MM.1S (cell line): Measurements from ENCODE around the gene PLIN4.

Source experiments
- DNase-seq: peaks from one replicate; pipeline ENCODE4 v3.0.0-alpha.2; 2015
- H2AFZ ChIP-seq: fragments of 300-600 bp; sonication (generic); 2 replicates; pipeline ENCODE4 v1.6.0; 2016; ENCODE audit warnings: antibody characterized with exemption, low read length
- H3F3A ChIP-seq: fragments of 300-600 bp; sonication (generic); 2 replicates; pipeline ENCODE4 v1.6.1; 2016; ENCODE audit warnings: mild to moderate bottlenecking, antibody characterized with exemption, low read length, moderate library complexity, mixed read lengths; ENCODE audit not compliant: insufficient read depth
- H3K27ac ChIP-seq: fragments of 300-600 bp; sonication (generic); 2 replicates; pipeline ENCODE4 v1.5.1; 2016; ENCODE audit warnings: mild to moderate bottlenecking, low read length
- H3K27me3 ChIP-seq: fragments of 300-600 bp; sonication (generic); replicated peaks from 2 replicates; pipeline ENCODE4 v1.6.0; 2016; ENCODE audit warnings: low read length; ENCODE audit not compliant: insufficient read depth
- H3K36me3 ChIP-seq: fragments of 300-600 bp; sonication (generic); replicated peaks from 2 replicates; pipeline ENCODE4 v1.6.1; 2016; ENCODE audit warnings: mild to moderate bottlenecking, low read length, mixed read lengths; ENCODE audit not compliant: insufficient read depth
- H3K4me1 ChIP-seq: fragments of 300-600 bp; sonication (generic); 2 replicates; pipeline ENCODE4 v1.6.1; 2016; ENCODE audit warnings: low read length, mixed read lengths
- H3K4me2 ChIP-seq: fragments of 300-600 bp; sonication (generic); 2 replicates; pipeline ENCODE4 v1.6.0; 2016; ENCODE audit warnings: low read depth, low read length
- H3K4me3 ChIP-seq: fragments of 300-600 bp; sonication (generic); 2 replicates; pipeline ENCODE4 v1.5.1; 2016; ENCODE audit warnings: low read length, mixed read lengths
- H3K79me2 ChIP-seq: fragments of 300-600 bp; sonication (generic); 2 replicates; pipeline ENCODE4 v1.6.1; 2016; ENCODE audit warnings: mixed run types, low read length, mixed read lengths
- H3K9ac ChIP-seq: fragments of 300-600 bp; sonication (generic); 2 replicates; pipeline ENCODE4 v1.6.1; 2016; ENCODE audit warnings: low read length, mixed read lengths
- H3K9me2 ChIP-seq: fragments of 300-600 bp; sonication (generic); replicated peaks from 2 replicates; pipeline ENCODE4 v1.6.1; 2016; ENCODE audit warnings: mild to moderate bottlenecking, low read length, mixed read lengths; ENCODE audit not compliant: insufficient read depth
- H3K9me3 ChIP-seq: fragments of 300-600 bp; sonication (generic); replicated peaks from 2 replicates; pipeline ENCODE4 v1.6.1; 2016; ENCODE audit warnings: mild to moderate bottlenecking, low read length, mixed read lengths; ENCODE audit not compliant: insufficient read depth
- H4K20me1 ChIP-seq: fragments of 300-600 bp; sonication (generic); 2 replicates; pipeline ENCODE4 v1.6.1; 2016; ENCODE audit warnings: mild to moderate bottlenecking, low read length, moderate library complexity, mixed read lengths; ENCODE audit not compliant: insufficient read depth
- EZH2 ChIP-seq: fragments of 300-600 bp; sonication (generic); optimal IDR thresholded peaks from 2 replicates; pipeline ENCODE3; 2017; ENCODE audit warnings: low read depth, mild to moderate bottlenecking, antibody characterized with exemption, low read length, mixed read lengths
- EZH2phosphoT487 ChIP-seq: fragments of 300-600 bp; sonication (generic); IDR thresholded peaks from 2 replicates; pipeline ENCODE4 v1.6.1; 2018; ENCODE audit warnings: antibody characterized with exemption, low read length
- TF ChIP-seq, protein P1 (sequence below): fragments of 300-600 bp; sonication (generic); IDR thresholded peaks from 2 replicates; pipeline ENCODE4 v1.5.1; 2016; ENCODE audit warnings: antibody characterized with exemption, low read length, mixed read lengths

The PLIN4 gene

DNA sequence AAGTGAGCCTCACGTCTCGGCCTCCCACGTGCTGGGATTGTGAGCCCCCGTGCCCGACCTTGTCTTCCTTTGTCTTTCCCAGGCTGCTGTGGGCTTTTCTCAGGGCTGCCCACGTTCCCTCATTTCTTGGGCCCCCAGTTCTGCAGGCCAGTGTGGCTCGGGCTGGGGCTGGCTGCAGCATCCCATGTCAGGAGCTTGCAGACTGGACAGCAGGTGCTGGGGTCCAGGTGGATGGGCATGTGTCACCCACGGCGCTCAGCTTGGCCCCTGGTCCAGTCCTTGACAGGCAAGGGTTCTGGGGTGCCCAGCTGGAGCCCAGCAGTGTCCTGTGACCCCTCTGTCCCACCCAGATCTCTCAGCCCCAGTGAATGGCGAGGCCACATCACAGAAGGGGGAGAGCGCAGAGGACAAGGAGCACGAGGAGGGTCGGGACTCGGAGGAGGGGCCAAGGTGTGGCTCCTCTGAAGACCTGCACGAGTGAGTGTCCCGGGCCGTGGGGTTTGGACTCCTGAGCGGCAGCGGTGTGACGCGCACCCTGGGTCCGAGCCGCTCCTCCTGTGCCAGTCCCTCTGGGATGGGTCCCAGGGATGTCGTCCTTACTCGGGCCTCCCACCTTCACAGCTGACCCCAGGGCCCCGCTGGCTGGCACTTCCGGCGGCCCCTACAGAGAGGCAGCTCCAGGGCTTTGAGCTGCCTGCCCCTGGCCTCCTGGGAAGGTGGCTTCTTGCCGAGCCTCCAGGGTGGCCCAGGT lies 17.3 kb downstream of the PLIN4 start:
- Histone ChIP-seq H3K9me2 (no peaks in the 10 kb centered on the region), H3K4me3 (no peak overlapping the region), H3K79me2 (no peaks in the 10 kb centered on the region), H4K20me1 (no peaks in the 10 kb centered on the region), H3K27ac (no peak overlapping the region), H3K27me3 (no peaks in the 10 kb centered on the region), H2AFZ (no peak overlapping the region), H3K9ac (no peak overlapping the region), H3K4me1 (no peaks in the 10 kb centered on the region), H3F3A (no peaks in the 10 kb centered on the region), H3K9me3 (no peaks in the 10 kb centered on the region), H3K4me2 (no peak overlapping the region), H3K36me3 (no peaks in the 10 kb centered on the region)
- TF ChIP-seq, protein P1, sequence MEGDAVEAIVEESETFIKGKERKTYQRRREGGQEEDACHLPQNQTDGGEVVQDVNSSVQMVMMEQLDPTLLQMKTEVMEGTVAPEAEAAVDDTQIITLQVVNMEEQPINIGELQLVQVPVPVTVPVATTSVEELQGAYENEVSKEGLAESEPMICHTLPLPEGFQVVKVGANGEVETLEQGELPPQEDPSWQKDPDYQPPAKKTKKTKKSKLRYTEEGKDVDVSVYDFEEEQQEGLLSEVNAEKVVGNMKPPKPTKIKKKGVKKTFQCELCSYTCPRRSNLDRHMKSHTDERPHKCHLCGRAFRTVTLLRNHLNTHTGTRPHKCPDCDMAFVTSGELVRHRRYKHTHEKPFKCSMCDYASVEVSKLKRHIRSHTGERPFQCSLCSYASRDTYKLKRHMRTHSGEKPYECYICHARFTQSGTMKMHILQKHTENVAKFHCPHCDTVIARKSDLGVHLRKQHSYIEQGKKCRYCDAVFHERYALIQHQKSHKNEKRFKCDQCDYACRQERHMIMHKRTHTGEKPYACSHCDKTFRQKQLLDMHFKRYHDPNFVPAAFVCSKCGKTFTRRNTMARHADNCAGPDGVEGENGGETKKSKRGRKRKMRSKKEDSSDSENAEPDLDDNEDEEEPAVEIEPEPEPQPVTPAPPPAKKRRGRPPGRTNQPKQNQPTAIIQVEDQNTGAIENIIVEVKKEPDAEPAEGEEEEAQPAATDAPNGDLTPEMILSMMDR = no peak
- TF ChIP-seq EZH2 = no peak
- TF ChIP-seq EZH2phosphoT487 = no peak
- DNase-seq = no peak

DNA sequence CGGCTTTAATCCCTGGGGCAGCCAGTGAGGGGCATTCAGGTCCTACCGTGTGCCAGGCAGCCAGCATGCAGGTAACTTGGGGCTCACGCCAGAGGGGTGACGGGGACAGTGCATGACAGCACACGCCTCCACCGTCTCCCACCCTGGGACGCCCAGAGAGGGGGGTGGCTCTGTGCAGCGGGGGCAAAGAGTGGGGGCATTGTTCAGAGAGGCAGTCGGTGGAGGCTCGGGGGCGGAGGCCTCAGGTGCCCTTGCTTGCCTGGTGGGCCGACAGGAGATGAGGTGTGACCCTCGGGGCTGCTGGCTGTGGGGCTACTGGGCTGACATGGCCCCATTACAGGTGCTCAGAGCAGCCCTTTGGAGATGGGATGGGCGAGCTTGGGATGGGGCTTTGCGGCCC lies 18.4 kb downstream of the PLIN4 start:
- Histone ChIP-seq H3K9me2 (no peaks in the 10 kb centered on the region), H3F3A (no peaks in the 10 kb centered on the region), H3K4me1 (no peaks in the 10 kb centered on the region), H4K20me1 (no peaks in the 10 kb centered on the region), H3K79me2 (no peaks in the 10 kb centered on the region), H3K27ac (no peak overlapping the region), H3K9ac (no peak overlapping the region), H3K4me2 (no peak overlapping the region), H2AFZ (no peak overlapping the region), H3K27me3 (no peaks in the 10 kb centered on the region), H3K9me3 (no peaks in the 10 kb centered on the region), H3K4me3 (no peak overlapping the region), H3K36me3 (no peaks in the 10 kb centered on the region)
- DNase-seq = no peak
- TF ChIP-seq, protein P1 = no peak
- TF ChIP-seq EZH2 = no peak
- TF ChIP-seq EZH2phosphoT487 = no peak

DNA sequence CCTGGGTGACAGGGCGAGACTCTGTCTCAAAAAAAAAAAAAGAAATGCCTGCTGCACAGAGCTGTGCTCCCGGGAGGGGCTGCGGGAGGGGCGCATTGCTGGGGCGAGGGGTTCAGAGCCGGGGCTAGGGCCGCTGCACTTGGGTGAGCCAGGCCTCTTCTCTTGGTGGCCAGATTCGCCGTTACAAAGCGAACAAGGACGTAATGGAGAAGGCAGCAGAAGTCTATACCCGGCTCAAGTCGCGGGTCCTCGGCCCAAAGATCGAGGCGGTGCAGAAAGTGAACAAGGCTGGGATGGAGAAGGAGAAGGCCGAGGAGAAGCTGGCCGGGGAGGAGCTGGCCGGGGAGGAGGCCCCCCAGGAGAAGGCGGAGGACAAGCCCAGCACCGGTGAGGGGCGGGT lies 19.0 kb downstream of the PLIN4 start:
- H3K9me3 ChIP-seq = no peaks in the 10 kb centered on the region
- no peaks in the 10 kb centered on the region for H3K4me1 ChIP-seq
- no peaks in the 10 kb centered on the region for H3F3A ChIP-seq
- H3K4me2 ChIP-seq = no peak overlapping the region
- no peak overlapping the region for H3K4me3 ChIP-seq
- H3K36me3 ChIP-seq = no peaks in the 10 kb centered on the region
- H3K79me2 ChIP-seq = no peaks in the 10 kb centered on the region
- no peaks in the 10 kb centered on the region for H4K20me1 ChIP-seq
- H3K9me2 ChIP-seq = no peaks in the 10 kb centered on the region
- no peak overlapping the region for H2AFZ ChIP-seq
- no peak overlapping the region for H3K9ac ChIP-seq
- TF ChIP-seq EZH2 = no peak
- TF ChIP-seq, protein P1 = no peak
- no peak for TF ChIP-seq EZH2phosphoT487
- no peak overlapping the region for H3K27ac ChIP-seq
- H3K27me3 ChIP-seq = no peaks in the 10 kb centered on the region
- no peak for DNase-seq
